RWPE2 (cell line): ENCODE results near the gene TBC1D21.

Source experiments
- ATAC-seq: fragments of 200-7000 bp; cut with Tn5 transposase; 3 replicates; pipeline ENCODE4 v1.9.1; 2021; ENCODE audit warnings: low read depth
- DNase-seq: peaks from one replicate; pipeline ENCODE4 v3.0.0-alpha.2; 2020; ENCODE audit warnings: low spot score
- H3K27ac ChIP-seq: fragments of 450-650 bp; 2 replicates; pipeline ENCODE4 v1.5.1; 2017; ENCODE audit warnings: mild to moderate bottlenecking; ENCODE audit not compliant: poor library complexity, severe bottlenecking
- H3K27me3 ChIP-seq: fragments of 250-450 bp; sonication (Bioruptor Pico); 2 replicates; pipeline ENCODE4 v1.5.1; 2021; ENCODE audit warnings: mild to moderate bottlenecking, moderate library complexity; ENCODE audit not compliant: insufficient read depth, poor library complexity, severe bottlenecking
- H3K36me3 ChIP-seq: fragments of 250-450 bp; sonication (Bioruptor Pico); 2 replicates; pipeline ENCODE4 v1.5.1; 2020; ENCODE audit warnings: low read depth, mild to moderate bottlenecking, moderate library complexity
- H3K4me1 ChIP-seq: fragments of 250-450 bp; sonication (Bioruptor Pico); 2 replicates; pipeline ENCODE4 v1.5.1; 2021; ENCODE audit warnings: mild to moderate bottlenecking, moderate library complexity; ENCODE audit not compliant: insufficient read depth, poor library complexity, severe bottlenecking
- H3K4me3 ChIP-seq: fragments of 250-450 bp; sonication (Bioruptor Pico); 2 replicates; pipeline ENCODE4 v1.5.1; 2021; ENCODE audit warnings: mild to moderate bottlenecking, moderate library complexity; ENCODE audit not compliant: severe bottlenecking
- H3K9me3 ChIP-seq: fragments of 250-450 bp; sonication (Bioruptor Pico); 2 replicates; pipeline ENCODE4 v1.5.1; 2021; ENCODE audit warnings: mild to moderate bottlenecking, moderate library complexity; ENCODE audit not compliant: severe bottlenecking
- CTCF ChIP-seq: fragments of 450-650 bp; IDR thresholded peaks from one replicate; pipeline ENCODE4 v1.5.1; 2017; ENCODE audit warnings: mild to moderate bottlenecking, moderate library complexity; ENCODE audit not compliant: poor library complexity, severe bottlenecking

Gene TBC1D21

GRCh38 chr15:73866481-73866880 is 6.9 kb upstream of the TBC1D21 start:
- ATAC-seq (no peak), DNase-seq (peak; percentile 24)
- Histone ChIP-seq H3K27ac (no peak overlapping the region), H3K27me3 (peaks cover 55% of the 10 kb centered on the region), H3K4me3 (no peak overlapping the region), H3K36me3 (no peaks in the 10 kb centered on the region), H3K9me3 (peaks cover 7% of the 10 kb centered on the region), H3K4me1 (peaks cover 3% of the 10 kb centered on the region)
- TF ChIP-seq CTCF: no peak

- H3K9me3 ChIP-seq: peaks cover 7% of the 10 kb centered on the region
- no peak for DNase-seq
- peaks cover 54% of the 10 kb centered on the region for H3K27me3 ChIP-seq
- peaks cover 3% of the 10 kb centered on the region for H3K4me1 ChIP-seq
- no peak for TF ChIP-seq CTCF
- ATAC-seq: no peak
- H3K27ac ChIP-seq: no peak overlapping the region
- H3K36me3 ChIP-seq: no peaks in the 10 kb centered on the region
- H3K4me3 ChIP-seq: no peak overlapping the region
Measured at GRCh38 chr15:73866881-73867410, 6.4 kb upstream of the TBC1D21 start.

GRCh38 chr15:73867426-73867825 is 5.9 kb upstream of the TBC1D21 start:
- Histone ChIP-seq H3K9me3 (peaks cover 7% of the 10 kb centered on the region), H3K36me3 (no peaks in the 10 kb centered on the region), H3K27ac (no peak overlapping the region), H3K27me3 (peaks cover 54% of the 10 kb centered on the region), H3K4me3 (no peak overlapping the region), H3K4me1 (peaks cover 3% of the 10 kb centered on the region)
- peak; percentile 71 for DNase-seq
- no peak for TF ChIP-seq CTCF
- no peak for ATAC-seq

- no peak overlapping the region for H3K4me3 ChIP-seq
- no peak for ATAC-seq
- no peak for TF ChIP-seq CTCF
- H3K27me3 ChIP-seq: peaks cover 58% of the 10 kb centered on the region
- DNase-seq: peak; percentile 29
- peaks cover 7% of the 10 kb centered on the region for H3K9me3 ChIP-seq
- no peak overlapping the region for H3K27ac ChIP-seq
- H3K4me1 ChIP-seq: peaks cover 3% of the 10 kb centered on the region
- no peaks in the 10 kb centered on the region for H3K36me3 ChIP-seq
Measured at GRCh38 chr15:73867956-73868355, 5.4 kb upstream of the TBC1D21 start.

GRCh38 chr15:73869216-73869995 is 4.0 kb upstream of the TBC1D21 start:
- Histone ChIP-seq H3K4me3 (no peak overlapping the region), H3K4me1 (no peaks in the 10 kb centered on the region), H3K27ac (no peak overlapping the region), H3K9me3 (peaks cover 2% of the 10 kb centered on the region), H3K36me3 (no peaks in the 10 kb centered on the region), H3K27me3 (peaks cover 53% of the 10 kb centered on the region)
- peak; percentile 58 for DNase-seq
- no peak for ATAC-seq
- TF ChIP-seq CTCF: no peak
